ENCODE measurements around the gene PACSIN1. TPM values are rescaled to one million over a fixed set of nuclear protein-coding genes. Genes with fewer than 3 reads are reported as not detected.

The PACSIN1 gene
- total RNA-seq, 1 donor from 2014 or later, result 0.08 TPM

DNA sequence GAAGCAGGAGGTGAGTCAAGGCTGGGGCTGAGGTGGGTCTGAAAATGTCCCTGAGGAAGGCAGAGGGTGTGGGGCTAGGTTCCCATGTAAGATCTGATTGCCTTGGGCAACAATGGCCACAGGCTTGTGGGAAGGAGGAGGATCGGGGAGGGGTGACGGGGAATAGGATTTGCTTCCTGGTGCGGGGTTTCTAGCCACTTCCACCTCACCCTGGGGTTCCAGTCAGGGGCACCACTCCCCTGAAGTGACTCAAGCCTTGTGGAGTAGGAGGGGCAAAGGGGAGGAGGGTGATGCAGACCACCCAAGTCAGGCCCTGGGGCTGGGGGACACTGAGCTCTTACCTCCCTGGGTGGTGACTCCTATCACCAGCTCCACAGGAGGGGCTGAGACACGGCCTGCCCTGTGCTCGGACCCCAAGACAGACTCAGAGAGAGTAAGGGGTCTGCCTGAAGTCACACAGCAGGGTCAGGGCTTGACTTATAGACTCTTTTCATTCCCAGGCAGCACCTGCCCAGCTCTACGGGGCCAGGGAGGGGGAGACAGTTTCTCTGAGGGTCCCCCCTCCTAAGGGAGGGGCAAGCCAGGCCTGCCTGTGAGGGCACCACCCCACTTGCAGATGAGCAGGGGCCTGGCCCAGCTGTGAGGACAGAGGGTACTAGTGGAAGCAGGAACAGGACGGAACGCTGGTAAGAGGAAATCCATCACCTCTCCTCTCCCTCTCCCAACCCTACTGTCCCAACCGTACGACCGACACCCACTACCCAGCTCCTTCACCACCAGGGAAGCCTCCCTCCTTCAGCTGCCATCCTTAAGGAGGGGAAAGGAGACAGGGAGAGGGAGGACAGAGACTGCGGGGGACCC, 102.7 kb downstream of the PACSIN1 start:
- Mint-ChIP-seq H3K4me1 (ENCODE audit: unreplicated experiment) (peaks cover 7% of the 10 kb centered on the region), H3K27me3 (ENCODE audit: unreplicated experiment) (peaks cover 2% of the 10 kb centered on the region), H3K9me3 (ENCODE audit: unreplicated experiment) (no peaks in the 10 kb centered on the region), H3K4me3 (ENCODE audit: unreplicated experiment) (no peak overlapping the region), H3K27ac (ENCODE audit: unreplicated experiment) (no peak overlapping the region), H3K36me3 (ENCODE audit: low read depth, unreplicated experiment) (no peaks in the 10 kb centered on the region)
- no peak for TF ChIP-seq CTCF (IDR thresholded peaks at IDR 0.05; ENCODE audit: unreplicated experiment)
- DNase-seq (ENCODE audit: low spot score), result no peak

- TF ChIP-seq CTCF (IDR thresholded peaks at IDR 0.05; ENCODE audit: unreplicated experiment), result no peak
- Mint-ChIP-seq H3K36me3 (ENCODE audit: low read depth, unreplicated experiment) (no peaks in the 10 kb centered on the region), H3K4me1 (ENCODE audit: unreplicated experiment) (peaks cover 7% of the 10 kb centered on the region), H3K27ac (ENCODE audit: unreplicated experiment) (no peak overlapping the region), H3K4me3 (ENCODE audit: unreplicated experiment) (no peak overlapping the region), H3K9me3 (ENCODE audit: unreplicated experiment) (no peaks in the 10 kb centered on the region), H3K27me3 (ENCODE audit: unreplicated experiment) (peaks cover 4% of the 10 kb centered on the region)
- DNase-seq (ENCODE audit: low spot score), result no peak
Measured at GRCh38 chr6:34569361-34569973, 103.6 kb downstream of the PACSIN1 start.

DNA sequence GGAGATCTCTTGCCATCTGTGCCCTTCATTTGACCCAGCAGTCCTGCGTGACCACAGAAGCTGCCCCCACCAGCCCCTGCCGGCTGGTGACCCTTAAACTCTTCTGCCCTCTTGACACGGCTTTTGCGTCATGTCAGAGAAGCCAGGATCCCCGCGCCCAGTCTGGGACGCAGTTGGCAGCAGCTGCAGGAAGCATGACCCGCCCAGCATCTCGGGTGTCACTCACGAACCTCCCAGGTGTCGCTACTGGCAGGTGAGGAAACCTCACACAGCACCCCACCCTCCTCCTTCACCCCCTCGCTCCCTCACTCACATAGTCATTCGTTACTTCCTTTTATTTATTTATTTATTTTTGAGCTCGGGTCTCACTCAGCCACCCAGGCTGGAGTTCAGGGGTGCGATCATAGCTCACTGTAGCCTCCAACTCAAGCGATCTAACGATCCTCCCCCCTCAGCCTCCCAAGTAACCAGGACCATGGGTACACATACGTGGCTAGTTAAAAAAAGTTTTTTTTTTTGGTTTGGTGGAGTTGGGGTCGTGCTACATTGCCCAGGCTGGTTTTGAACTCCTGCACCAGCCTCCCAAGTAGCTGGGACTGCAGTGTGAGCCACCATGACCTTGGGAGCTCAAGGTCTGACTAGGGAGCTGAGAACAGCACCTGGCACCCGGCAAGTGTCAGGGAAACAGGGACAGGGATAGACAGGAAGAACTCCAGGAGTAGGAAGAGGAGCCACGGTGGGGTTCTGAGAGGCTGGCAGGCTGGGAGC, 104.4 kb downstream of the PACSIN1 start:
- DNase-seq (ENCODE audit: low spot score), result no peak
- Mint-ChIP-seq H3K27ac (ENCODE audit: unreplicated experiment) (no peak overlapping the region), H3K36me3 (ENCODE audit: low read depth, unreplicated experiment) (no peaks in the 10 kb centered on the region), H3K4me1 (ENCODE audit: unreplicated experiment) (peaks cover 7% of the 10 kb centered on the region), H3K27me3 (ENCODE audit: unreplicated experiment) (peaks cover 4% of the 10 kb centered on the region), H3K9me3 (ENCODE audit: unreplicated experiment) (no peaks in the 10 kb centered on the region), H3K4me3 (ENCODE audit: unreplicated experiment) (no peak overlapping the region)
- no peak for TF ChIP-seq CTCF (IDR thresholded peaks at IDR 0.05; ENCODE audit: unreplicated experiment)

- DNase-seq (ENCODE audit: low spot score), result no peak
- H3K4me1 Mint-ChIP-seq (ENCODE audit: unreplicated experiment), result peaks cover 7% of the 10 kb centered on the region
- H3K27me3 Mint-ChIP-seq (ENCODE audit: unreplicated experiment), result peaks cover 5% of the 10 kb centered on the region
Measured at GRCh38 chr6:34571388-34571787, 105.5 kb downstream of the PACSIN1 start.

More at GRCh38 chr6:34571388-34571787, 105.5 kb downstream of the PACSIN1 start:
- Mint-ChIP-seq H3K27ac (ENCODE audit: unreplicated experiment) (no peak overlapping the region), H3K9me3 (ENCODE audit: unreplicated experiment) (no peaks in the 10 kb centered on the region), H3K36me3 (ENCODE audit: low read depth, unreplicated experiment) (no peaks in the 10 kb centered on the region), H3K4me3 (ENCODE audit: unreplicated experiment) (no peak overlapping the region)
- no peak for TF ChIP-seq CTCF (IDR thresholded peaks at IDR 0.05; ENCODE audit: unreplicated experiment)
